Cerebellar cortex (tissue), 1 donor: ENCODE measurements around the gene TTC28.

Source experiments
- DNase-seq: peaks from one replicate; pipeline ENCODE4 v3.0.0-alpha.2; 2015; ENCODE audit warnings: low spot score

The TTC28 gene

DNA sequence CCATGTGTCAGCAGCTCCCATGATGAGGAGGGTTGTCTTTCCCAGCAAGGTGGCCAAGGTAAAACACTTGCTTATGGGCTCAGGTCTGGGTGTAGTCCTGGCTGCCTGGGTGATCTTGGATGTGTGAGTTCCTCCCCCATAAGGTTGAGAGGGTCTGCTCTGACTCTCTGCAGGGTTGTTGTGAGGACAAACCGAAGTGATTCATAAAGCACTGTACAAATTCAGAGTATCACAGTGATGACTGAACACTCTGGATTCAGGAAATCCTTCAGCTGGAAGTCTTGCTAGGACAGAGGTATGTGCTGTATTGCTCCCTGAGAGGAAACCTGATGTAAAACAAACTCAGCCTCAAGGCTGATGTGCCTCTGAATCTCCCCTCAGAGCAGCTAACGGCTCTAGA is 539.7 kb downstream of the TTC28 start:
- DNase-seq = no peak

DNA sequence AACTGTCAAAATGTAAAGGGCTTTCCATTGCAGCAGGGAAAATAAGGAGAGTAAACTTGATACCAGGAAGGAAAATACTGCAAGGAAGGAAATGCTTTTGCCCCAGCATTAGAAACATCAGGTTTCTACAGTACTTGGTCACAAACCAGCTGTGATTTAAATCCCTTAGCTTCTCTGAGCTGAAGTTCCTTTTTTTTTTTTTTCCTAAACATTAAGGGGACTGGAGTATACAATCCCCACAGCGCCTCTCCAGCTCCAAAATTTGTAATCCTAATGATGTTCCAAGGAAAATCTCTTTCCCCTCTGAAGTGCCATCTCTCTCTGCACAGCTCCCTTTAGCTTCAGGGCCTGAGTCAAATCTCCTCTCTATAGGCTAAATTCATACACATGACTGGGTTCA is 540.1 kb downstream of the TTC28 start:
- DNase-seq = no peak

- no peak for DNase-seq
Measured at GRCh38 chr22:28137036-28137435, 542.6 kb downstream of the TTC28 start.

DNA sequence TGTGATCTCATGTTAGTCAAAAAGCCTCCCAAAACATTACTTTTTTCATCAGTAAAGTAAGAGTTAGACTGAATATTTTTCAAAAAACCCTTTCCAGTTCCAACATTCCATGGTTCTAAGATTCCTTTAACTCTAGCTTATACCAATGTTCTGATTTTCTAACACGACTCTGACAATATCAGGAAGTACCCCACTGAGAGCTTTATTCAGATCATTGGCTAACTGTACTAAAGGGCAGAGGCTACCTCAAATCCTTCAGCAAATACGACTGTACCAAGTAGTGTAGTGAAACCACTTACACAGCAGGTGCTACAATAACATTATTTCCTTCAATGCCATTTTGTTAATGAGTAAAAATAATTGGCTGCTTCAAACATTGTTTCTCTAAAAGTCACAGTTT is 547.2 kb downstream of the TTC28 start:
- no peak for DNase-seq

- DNase-seq = no peak
Measured at GRCh38 chr22:28129319-28129962, 550.2 kb downstream of the TTC28 start.

DNA sequence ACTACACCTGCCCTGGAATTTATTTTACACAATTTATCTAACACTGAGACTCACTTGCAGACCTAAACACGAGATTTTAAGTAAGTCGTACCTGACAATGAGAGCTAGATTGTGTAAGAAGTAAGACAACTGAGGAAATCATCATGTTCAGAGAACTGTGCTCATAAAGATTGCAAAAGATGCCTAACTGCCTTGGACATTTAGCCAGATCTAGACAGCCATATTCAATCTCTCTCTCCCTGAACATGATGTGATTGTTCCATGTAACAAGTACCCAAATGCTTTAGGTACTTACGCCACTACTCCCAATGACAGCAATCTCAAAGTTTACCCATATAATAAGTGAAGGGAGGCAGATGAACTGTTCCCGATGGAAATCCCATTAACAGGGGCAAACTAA is 550.8 kb downstream of the TTC28 start:
- no peak for DNase-seq

DNA sequence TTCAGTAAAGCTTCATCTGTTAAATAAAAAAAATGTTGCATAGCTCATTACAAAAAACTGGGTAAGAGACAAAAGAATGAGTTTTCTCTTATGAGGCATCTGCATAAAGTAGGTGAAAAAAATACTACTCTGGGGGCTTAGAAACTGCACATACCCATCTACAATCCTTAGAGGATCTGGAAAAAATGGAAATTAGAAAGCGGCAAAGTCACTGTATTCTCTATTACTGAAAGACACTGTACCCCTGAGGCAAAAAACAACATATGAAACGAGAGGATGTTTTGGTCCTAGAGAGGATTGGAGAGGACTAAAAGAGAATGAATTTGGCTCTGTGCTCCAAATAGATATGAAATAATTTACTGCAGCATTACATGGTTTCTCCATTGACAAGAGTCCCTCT is 553.8 kb downstream of the TTC28 start:
- no peak for DNase-seq

DNA sequence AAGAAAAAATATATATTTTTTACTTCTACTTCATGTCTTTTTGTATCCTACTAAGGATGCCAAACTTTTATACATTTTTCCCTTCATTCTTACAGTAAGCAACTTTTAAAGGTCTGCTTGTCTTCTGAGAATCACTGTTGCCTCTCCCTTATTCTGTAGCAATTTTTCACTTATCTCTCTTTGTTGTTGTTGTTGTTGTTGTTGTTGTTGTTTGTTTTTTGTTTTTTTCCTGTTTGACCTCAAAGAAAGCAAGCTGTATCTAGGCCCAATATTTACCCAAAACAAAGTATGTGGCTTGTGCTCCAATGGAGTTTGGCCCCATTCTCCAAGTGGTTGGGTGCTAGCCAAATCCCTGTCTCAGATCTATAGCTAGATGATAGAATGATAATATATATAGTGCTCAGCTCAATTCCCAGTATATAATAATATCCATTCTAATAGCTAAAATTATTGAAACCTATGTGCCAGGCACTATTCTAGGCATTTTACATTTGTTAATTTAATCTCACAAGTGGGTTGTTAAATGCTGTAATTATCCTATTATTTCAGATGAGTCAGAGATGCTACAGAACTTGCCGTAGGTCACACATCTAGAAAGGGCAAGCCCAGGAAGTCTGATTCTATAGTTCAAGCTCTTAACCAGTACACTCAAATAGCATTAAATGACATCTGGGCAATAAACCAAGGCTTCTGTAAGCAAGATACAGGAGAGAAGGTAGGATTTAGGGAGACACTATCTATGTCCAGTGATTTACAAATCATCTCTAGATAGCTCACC is 555.5 kb downstream of the TTC28 start:
- no peak for DNase-seq

DNA sequence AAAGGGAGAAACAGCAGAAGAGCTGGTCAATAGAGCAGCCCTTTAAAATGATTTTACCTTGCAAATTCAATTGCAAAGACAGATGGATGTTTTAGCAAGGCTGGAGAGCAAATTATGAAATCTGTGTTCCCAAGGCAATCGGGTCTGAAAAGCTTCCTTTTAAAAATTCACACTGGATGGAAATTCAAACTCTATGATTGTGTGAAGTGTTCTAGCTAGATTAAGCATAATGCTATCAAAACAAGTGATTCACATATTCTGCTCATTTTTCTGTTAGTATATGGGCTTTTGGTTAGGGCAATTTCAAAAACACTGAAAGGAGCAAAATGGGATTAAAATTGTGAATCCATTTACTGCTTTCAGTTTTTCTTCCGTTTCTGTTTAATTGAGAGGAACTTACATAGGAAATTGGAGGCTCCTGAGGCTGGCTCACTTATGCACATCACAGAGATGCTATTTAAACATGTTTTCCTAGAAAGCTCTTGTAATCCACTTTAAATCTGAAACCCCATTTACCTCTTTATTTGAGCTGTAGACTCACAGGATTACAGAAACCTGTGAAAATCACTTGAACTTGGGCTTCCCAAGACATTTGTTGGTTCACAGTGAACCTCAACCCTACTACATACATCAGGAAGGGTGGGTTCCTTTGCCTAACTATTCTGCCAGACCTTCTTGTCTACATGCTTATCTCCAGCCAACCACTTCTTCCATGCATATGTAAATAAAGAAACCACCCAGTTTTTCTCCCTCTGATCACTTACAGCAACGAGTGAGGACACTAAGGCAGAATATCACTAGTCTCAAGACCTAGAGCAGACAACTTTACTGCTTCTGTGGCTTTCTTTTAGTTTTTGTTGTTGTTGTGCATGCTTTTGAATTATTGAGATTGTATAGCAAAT is 558.7 kb downstream of the TTC28 start:
- no peak for DNase-seq

GRCh38 chr22:28118957-28119631 is 560.5 kb downstream of the TTC28 start:
- no peak for DNase-seq

- no peak for DNase-seq
Measured at GRCh38 chr22:28116219-28116673, 563.4 kb downstream of the TTC28 start.

DNA sequence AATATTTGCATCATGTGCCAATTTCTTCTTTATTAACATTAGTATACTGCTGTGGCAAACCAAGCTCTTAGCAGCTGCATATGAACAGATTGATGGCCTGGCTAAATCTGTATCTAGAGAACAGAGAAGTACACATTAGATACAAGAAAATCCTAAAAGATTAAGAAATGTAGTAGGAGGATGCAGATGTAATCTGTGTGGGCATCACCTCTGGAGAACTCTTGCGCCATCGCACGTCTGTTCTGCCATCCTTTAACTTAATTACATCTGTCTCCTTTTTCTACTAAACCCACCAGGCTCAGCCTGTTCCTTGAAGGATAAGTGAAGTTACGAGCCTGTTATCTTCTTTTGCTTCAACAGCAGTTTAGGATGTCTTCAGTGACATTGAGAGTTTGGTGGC is 564.2 kb downstream of the TTC28 start:
- no peak for DNase-seq

GRCh38 chr22:28112548-28113043 is 567.0 kb downstream of the TTC28 start:
- DNase-seq = peak; percentile 42

DNA sequence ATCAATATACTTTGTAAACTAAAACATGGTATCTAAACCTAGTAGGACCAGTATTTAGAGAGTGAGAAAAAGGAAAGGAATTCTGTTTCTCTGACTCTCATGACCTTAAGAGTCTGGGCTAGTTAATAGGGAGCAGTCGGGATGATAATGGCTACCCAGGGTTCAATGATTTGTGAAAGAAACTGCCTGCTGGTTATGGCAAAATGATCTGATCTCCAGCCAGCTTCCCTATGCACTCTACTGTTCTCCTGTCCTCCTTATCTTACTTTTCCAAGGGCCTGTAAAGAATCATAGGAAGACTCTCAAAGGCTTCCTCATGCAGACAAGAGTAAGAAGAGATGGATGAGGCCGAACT is 567.5 kb downstream of the TTC28 start:
- no peak for DNase-seq

- DNase-seq = no peak
Measured at GRCh38 chr22:28111501-28112189, 568.0 kb downstream of the TTC28 start.

GRCh38 chr22:28108851-28109250 is 570.8 kb downstream of the TTC28 start:
- DNase-seq = no peak

- DNase-seq = no peak
Measured at GRCh38 chr22:28106617-28107016, 573.0 kb downstream of the TTC28 start.

GRCh38 chr22:28105988-28106387 is 573.7 kb downstream of the TTC28 start:
- no peak for DNase-seq

DNA sequence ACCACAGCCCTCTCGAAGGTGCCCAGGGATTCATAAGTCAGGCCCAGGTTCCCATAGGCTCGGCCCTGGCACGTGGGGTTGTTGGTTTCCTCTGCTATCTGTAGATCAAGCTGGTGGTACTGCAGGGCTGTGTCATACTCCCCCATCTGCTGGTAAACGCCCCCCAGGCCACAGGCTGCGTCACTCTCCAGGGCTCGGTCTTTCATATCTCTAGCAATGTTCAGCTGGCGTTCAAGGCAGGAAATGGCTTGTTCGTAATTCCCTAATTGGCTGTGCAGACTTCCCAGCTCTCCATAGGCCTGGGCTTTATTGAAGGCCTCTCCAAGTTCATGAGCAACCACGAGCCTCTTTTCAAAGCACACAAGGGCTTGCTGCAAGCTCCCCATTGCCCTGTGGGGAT is 574.2 kb downstream of the TTC28 start:
- no peak for DNase-seq

DNA sequence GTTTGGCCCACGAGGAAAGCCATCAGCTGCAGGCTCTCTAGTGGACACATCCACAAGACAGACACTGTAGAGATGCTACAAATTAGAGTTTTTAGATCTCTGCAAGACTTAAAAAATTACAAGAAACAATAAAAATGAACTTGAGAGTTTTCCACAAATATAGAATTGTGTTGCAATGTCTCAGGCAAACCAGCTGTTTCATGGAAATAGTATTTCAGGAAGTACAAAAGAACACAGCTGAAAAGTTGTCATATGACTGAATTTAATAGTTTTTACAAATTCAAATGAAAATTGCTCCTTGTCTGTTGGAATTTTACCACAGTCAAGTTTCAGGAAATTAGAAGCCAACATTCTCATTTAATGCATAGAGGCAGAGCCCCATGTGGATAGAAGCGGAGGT is 576.0 kb downstream of the TTC28 start:
- no peak for DNase-seq

DNA sequence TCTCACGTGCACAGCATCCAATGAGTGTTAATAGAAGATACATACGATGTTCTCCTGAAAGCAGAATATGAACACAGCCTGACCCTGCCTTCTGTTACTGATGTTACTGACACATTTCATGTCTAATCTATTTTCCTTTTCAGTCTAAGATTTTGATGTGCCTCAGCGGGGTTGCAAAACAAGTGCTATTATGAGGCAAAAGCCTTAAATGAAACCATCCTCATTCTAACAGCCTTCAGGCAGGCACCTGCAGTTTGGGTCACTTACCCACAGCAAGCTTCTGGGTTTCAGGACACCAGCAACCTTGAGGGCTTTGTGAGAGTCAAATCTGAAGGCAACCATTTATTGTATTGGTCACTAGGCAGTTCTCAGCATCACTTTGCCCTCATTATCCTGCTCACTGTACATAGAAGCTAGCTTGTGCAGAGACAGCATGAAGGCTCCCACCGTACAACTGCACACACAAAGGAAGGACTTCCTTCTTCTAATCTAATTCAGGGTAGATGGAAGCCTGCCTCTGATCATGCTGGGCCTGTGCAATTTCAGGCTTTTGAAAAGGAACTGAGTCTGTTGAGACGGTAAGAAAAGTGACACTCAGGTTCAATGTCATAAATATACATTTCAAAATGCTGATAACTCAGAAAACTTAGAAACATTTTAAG is 577.4 kb downstream of the TTC28 start:
- no peak for DNase-seq
